ENCODE measurements around the gene TRPC4AP. TPM values are rescaled to one million over a fixed set of nuclear protein-coding genes. Genes with fewer than 3 reads are reported as not detected.

Gene TRPC4AP
- total RNA-seq, 3 donors from 2014 or later (not counting 1 experiment from before 2014, with no cell fraction given), result 72.3 to 79.0 (median 74.4) TPM

DNA sequence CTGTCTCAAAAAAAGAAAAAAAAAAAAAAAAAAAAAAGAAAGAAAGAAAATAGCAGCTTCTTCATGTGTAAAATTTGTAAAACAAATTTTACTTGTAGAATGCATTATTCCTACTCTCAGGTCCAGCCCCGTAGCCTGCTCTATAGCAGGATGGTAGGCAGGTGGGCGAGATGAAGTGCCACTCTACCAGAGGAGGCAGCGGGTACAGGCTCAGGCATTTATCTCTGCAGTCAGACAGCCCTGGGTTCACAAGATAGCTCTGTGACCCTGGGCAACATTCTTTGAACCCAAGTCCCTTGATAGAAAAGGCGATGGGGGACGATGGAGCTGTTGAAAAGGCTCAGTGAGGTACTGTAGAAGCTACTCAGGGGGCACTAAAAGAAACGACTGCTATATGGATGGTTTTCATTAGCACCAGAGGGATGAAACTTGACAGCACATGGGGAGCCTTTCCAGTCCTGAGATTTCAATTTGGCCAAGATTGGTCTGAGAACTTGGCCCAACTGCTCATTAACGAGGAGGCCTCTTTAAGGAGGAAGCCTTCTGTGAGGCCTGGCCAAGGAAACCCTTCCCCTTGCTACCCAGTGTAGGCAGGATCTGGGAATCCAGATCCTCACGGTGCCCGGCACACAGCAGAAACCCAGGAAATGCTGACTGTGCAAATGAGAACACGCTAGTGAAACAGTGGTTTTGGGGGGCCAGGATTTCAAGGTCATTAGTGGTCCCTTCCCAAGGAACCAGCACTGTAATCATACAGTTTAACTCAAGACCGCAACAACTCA lies 73.8 kb downstream of the TRPC4AP start:
- H3K4me1 Mint-ChIP-seq, result peaks cover 0 to 5% of the 10 kb centered on the region in 2 donors
- H3K27me3 Mint-ChIP-seq (ENCODE audit: low read depth in 2 of 2), result no peaks in the 10 kb centered on the region
- no peak overlapping the region for H3K27ac Mint-ChIP-seq
- DNase-seq (no peak), ATAC-seq (no peak)
- peaks cover 59% of the 10 kb centered on the region for H3K36me3 ChIP-seq (ENCODE audit: control insufficient read depth, insufficient read depth, low read length)
- 95% methylated on average over 11 of the region's 11 CpGs for WGBS (ENCODE audit: insufficient coverage)
- H3K9me3 Mint-ChIP-seq, result no peaks in the 10 kb centered on the region
- no peaks in the 10 kb centered on the region for H3K27me3 ChIP-seq (ENCODE audit: control insufficient read depth, insufficient read depth, low read length)
- TF ChIP-seq, protein P1, sequence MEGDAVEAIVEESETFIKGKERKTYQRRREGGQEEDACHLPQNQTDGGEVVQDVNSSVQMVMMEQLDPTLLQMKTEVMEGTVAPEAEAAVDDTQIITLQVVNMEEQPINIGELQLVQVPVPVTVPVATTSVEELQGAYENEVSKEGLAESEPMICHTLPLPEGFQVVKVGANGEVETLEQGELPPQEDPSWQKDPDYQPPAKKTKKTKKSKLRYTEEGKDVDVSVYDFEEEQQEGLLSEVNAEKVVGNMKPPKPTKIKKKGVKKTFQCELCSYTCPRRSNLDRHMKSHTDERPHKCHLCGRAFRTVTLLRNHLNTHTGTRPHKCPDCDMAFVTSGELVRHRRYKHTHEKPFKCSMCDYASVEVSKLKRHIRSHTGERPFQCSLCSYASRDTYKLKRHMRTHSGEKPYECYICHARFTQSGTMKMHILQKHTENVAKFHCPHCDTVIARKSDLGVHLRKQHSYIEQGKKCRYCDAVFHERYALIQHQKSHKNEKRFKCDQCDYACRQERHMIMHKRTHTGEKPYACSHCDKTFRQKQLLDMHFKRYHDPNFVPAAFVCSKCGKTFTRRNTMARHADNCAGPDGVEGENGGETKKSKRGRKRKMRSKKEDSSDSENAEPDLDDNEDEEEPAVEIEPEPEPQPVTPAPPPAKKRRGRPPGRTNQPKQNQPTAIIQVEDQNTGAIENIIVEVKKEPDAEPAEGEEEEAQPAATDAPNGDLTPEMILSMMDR (IDR thresholded peaks at IDR 0.05), result no peak
- no peak overlapping the region for H3K4me3 Mint-ChIP-seq
- no peak overlapping the region for H3K4me3 ChIP-seq (ENCODE audit: low read length)
- H3K36me3 Mint-ChIP-seq, result peaks cover 9% of the 10 kb centered on the region
- intact Hi-C loops (cut with micrococcal nuclease), result no loop called here
- no peaks in the 10 kb centered on the region for H3K4me1 ChIP-seq (ENCODE audit: control insufficient read depth, insufficient read depth, low read length)
- no peaks in the 10 kb centered on the region for H3K9me3 ChIP-seq (ENCODE audit: control insufficient read depth, insufficient read depth, low read length)
- H3K27ac ChIP-seq (ENCODE audit: low read length), result no peak overlapping the region

DNA sequence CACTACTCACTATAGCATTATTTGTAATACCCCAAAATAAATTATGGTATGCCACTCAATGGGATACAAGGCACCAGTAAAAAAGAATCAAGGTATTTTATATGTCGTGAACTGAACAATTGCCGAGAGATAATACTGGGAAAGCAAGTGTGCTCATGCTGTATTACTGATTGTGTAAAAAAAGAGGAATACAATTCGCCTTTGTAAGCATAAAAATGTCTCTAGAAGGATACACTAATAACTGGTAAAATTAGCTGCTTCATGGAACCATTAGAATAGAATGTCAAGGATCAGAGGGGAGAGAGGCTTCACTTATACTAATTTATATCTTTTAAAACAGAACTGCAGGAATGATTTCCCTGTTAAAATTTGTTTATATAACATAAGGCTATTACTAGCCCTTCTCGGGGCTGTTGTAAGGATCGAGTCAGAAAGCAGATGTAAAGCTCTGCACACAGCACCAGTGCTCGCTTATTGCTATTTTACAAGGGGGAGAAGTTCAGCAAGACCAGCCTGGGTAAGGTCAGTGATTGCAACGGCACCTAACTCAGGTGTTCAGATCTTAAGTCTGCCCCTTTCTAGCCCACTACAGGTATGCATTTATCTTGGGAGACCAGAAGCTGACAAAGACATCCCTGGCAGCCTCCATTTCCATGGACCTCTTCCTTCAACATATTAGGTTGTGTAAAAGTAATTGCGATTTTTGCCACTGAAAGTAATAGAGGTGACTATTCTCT lies 75.3 kb downstream of the TRPC4AP start:
- Histone ChIP-seq H3K27me3 (ENCODE audit: control insufficient read depth, insufficient read depth, low read length) (no peaks in the 10 kb centered on the region), H3K4me1 (ENCODE audit: control insufficient read depth, insufficient read depth, low read length) (no peaks in the 10 kb centered on the region), H3K4me3 (ENCODE audit: low read length) (no peak overlapping the region), H3K36me3 (ENCODE audit: control insufficient read depth, insufficient read depth, low read length) (peaks cover 65% of the 10 kb centered on the region), H3K27ac (ENCODE audit: low read length) (no peak overlapping the region), H3K9me3 (ENCODE audit: control insufficient read depth, insufficient read depth, low read length) (no peaks in the 10 kb centered on the region)
- ATAC-seq (no peak), DNase-seq (no peak)
- H3K27ac Mint-ChIP-seq, result peak overlapping the region in 1 of 2 donors; percentile 51
- WGBS (ENCODE audit: insufficient coverage), result 96% methylated on average over 7 of the region's 8 CpGs
- H3K27me3 Mint-ChIP-seq (ENCODE audit: low read depth in 2 of 2), result no peaks in the 10 kb centered on the region
- H3K9me3 Mint-ChIP-seq, result no peaks in the 10 kb centered on the region
- peaks cover 9% of the 10 kb centered on the region for H3K36me3 Mint-ChIP-seq
- TF ChIP-seq, protein P1 (IDR thresholded peaks at IDR 0.05), result no peak
- no peak overlapping the region for H3K4me3 Mint-ChIP-seq
- intact Hi-C loops (cut with micrococcal nuclease), result no loop called here
- peaks cover 0 to 5% of the 10 kb centered on the region in 2 donors for H3K4me1 Mint-ChIP-seq

DNA sequence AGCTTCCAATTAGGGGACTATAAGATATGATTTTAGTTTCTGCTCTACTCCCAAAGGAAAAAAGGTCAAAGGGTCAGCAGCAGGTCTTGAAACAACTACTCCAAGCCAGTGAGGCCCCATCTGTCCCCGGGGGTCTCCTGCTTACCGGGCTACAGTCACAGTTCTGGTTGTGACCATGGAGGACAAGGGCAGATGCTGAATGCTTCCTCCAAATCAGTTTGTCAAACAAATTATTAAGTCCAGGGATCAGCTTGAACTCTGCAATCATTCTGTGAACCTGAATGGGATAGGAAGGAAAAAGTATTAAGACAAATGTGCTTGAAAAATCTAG lies 76.8 kb downstream of the TRPC4AP start:
- ATAC-seq (no peak), DNase-seq (no peak)
- Histone ChIP-seq H3K27me3 (ENCODE audit: control insufficient read depth, insufficient read depth, low read length) (no peaks in the 10 kb centered on the region), H3K36me3 (ENCODE audit: control insufficient read depth, insufficient read depth, low read length) (peaks cover 69% of the 10 kb centered on the region), H3K9me3 (ENCODE audit: control insufficient read depth, insufficient read depth, low read length) (no peaks in the 10 kb centered on the region), H3K4me3 (ENCODE audit: low read length) (no peak overlapping the region), H3K4me1 (ENCODE audit: control insufficient read depth, insufficient read depth, low read length) (no peaks in the 10 kb centered on the region), H3K27ac (ENCODE audit: low read length) (no peak overlapping the region)
- Mint-ChIP-seq H3K4me3 (no peak overlapping the region), H3K36me3 (peaks cover 9% of the 10 kb centered on the region), H3K27me3 (ENCODE audit: low read depth in 2 of 2) (no peaks in the 10 kb centered on the region), H3K4me1 (peaks cover 0 to 16% of the 10 kb centered on the region in 2 donors), H3K9me3 (no peaks in the 10 kb centered on the region), H3K27ac (no peak overlapping the region)
- TF ChIP-seq, protein P1 (IDR thresholded peaks at IDR 0.05), result no peak
- 100% methylated on average over 2 of the region's 2 CpGs for WGBS (ENCODE audit: insufficient coverage)
- intact Hi-C loops (cut with micrococcal nuclease), result no loop called here
